SK-MEL-5 (cell line): Measurements from ENCODE around the gene CLSTN2. TPM values are rescaled to one million over a fixed set of nuclear protein-coding genes. Genes with fewer than 3 reads are reported as not detected.

Experiments used
- DNase-seq: peaks from one replicate; pipeline ENCODE4 v3.0.0-alpha.2; 2016; ENCODE audit warnings: low read depth, low spot score
- in situ Hi-C: cut with HindIII; loops from 2 replicates; pipeline ENCODE4 v1.10.0; 2016; ENCODE audit warnings: low sequenced_read_pairs, high pct_unique_total_duplicates, low pct_unique_long_range_greater_than_20kb
- total RNA-seq: library from RNA; depleted of rRNA; stranded (reverse); fragments of >200 nt; shearing (Covaris generic); gene quantifications from 2 replicates; pipeline ENCODE4 v1.2.3, GENCODE V29; 2014

CLSTN2 gene
- total RNA-seq, 1 experiment from 2014 or later = not detected

- no peak for DNase-seq
- in situ Hi-C loops = no loop called here
Observed at GRCh38 chr3:140250945-140251344, 316.0 kb downstream of the CLSTN2 start.

- in situ Hi-C loops = no loop called here
- DNase-seq = no peak
Observed at GRCh38 chr3:140251678-140252077, 316.7 kb downstream of the CLSTN2 start.

- no peak for DNase-seq
- in situ Hi-C loops = no loop called here
Observed at GRCh38 chr3:140252812-140253656, 318.0 kb downstream of the CLSTN2 start.

GRCh38 chr3:140258222-140258724 is 323.3 kb downstream of the CLSTN2 start:
- in situ Hi-C loops = no loop called here

GRCh38 chr3:140265302-140265701 is 330.3 kb downstream of the CLSTN2 start:
- in situ Hi-C loops = no loop called here
- no peak for DNase-seq

More at GRCh38 chr3:140258222-140258724, 323.3 kb downstream of the CLSTN2 start:
- no peak for DNase-seq

- in situ Hi-C loops = no loop called here
Observed at GRCh38 chr3:140268103-140268502, 333.1 kb downstream of the CLSTN2 start.

GRCh38 chr3:140268610-140269009 is 333.6 kb downstream of the CLSTN2 start:
- in situ Hi-C loops = no loop called here
- DNase-seq = no peak

More at GRCh38 chr3:140268103-140268502, 333.1 kb downstream of the CLSTN2 start:
- no peak for DNase-seq

- in situ Hi-C loops = no loop called here
- DNase-seq = no peak
Observed at GRCh38 chr3:140270329-140270728, 335.3 kb downstream of the CLSTN2 start.

- DNase-seq = no peak
- in situ Hi-C loops = no loop called here
Observed at GRCh38 chr3:140273542-140274195, 338.7 kb downstream of the CLSTN2 start.

GRCh38 chr3:140274429-140274828 is 339.4 kb downstream of the CLSTN2 start:
- in situ Hi-C loops = no loop called here
- no peak for DNase-seq

GRCh38 chr3:140276703-140277102 is 341.7 kb downstream of the CLSTN2 start:
- peak; percentile 65 for DNase-seq
- in situ Hi-C loops = no loop called here

- no peak for DNase-seq
- in situ Hi-C loops = no loop called here
Observed at GRCh38 chr3:140277886-140278285, 342.9 kb downstream of the CLSTN2 start.

GRCh38 chr3:140284372-140284771 is 349.4 kb downstream of the CLSTN2 start:
- DNase-seq = no peak
- in situ Hi-C loops = no loop called here

GRCh38 chr3:140285380-140285779 is 350.4 kb downstream of the CLSTN2 start:
- in situ Hi-C loops = no loop called here

GRCh38 chr3:140288595-140288994 is 353.6 kb downstream of the CLSTN2 start:
- in situ Hi-C loops = no loop called here
- DNase-seq = no peak

More at GRCh38 chr3:140285380-140285779, 350.4 kb downstream of the CLSTN2 start:
- DNase-seq = no peak

- no peak for DNase-seq
Observed at GRCh38 chr3:140290105-140290504, 355.1 kb downstream of the CLSTN2 start.

GRCh38 chr3:140292170-140292569 is 357.2 kb downstream of the CLSTN2 start:
- no peak for DNase-seq
- in situ Hi-C loops = no loop called here

More at GRCh38 chr3:140290105-140290504, 355.1 kb downstream of the CLSTN2 start:
- in situ Hi-C loops = no loop called here

GRCh38 chr3:140292684-140293083 is 357.7 kb downstream of the CLSTN2 start:
- peak; percentile 48 for DNase-seq
- in situ Hi-C loops = no loop called here
